Measurements from ENCODE around the gene CCL1.

CCL1 gene

DNA sequence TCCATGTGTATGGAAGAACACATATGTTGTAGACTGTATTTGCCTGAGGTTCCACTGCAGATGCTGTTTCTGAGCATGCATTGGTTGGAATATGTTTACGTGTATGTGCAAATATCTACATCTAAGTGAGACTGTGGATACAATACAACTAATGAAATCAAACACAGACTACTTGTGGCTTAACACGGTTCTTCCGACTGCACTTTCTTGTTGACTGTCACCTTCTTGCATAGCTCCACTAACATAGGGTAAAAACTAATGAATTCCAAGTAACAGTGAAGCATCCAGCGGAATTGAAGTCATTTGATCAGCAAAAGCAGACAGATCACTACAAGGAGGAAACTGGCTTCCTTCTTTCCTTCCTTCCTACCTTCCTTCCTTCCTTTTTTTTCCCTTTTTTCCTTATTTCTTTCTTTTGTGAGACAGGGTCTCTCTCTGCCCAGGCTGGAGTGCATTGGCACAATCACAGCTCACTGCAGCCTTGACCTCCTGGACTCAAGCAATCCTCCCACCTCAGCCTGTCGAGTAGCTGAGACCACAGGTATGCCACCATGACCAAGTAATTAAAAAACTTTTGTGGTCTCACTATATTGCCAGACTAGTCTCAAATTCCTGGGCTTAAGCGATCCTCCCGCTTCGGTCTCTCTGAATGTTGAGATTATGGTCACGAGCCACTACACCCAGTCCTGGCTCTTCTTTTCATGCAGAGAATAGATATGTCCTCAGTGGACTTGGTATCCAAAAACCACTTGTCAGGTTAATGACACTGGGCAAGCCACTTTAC, 22.0 kb upstream of the CCL1 start:
- no peak overlapping the region for H3K4me3 ChIP-seq (ENCODE audit: low read length)
- DNase-seq (ENCODE audit: low read depth): no peak
- TF ChIP-seq, protein P1, sequence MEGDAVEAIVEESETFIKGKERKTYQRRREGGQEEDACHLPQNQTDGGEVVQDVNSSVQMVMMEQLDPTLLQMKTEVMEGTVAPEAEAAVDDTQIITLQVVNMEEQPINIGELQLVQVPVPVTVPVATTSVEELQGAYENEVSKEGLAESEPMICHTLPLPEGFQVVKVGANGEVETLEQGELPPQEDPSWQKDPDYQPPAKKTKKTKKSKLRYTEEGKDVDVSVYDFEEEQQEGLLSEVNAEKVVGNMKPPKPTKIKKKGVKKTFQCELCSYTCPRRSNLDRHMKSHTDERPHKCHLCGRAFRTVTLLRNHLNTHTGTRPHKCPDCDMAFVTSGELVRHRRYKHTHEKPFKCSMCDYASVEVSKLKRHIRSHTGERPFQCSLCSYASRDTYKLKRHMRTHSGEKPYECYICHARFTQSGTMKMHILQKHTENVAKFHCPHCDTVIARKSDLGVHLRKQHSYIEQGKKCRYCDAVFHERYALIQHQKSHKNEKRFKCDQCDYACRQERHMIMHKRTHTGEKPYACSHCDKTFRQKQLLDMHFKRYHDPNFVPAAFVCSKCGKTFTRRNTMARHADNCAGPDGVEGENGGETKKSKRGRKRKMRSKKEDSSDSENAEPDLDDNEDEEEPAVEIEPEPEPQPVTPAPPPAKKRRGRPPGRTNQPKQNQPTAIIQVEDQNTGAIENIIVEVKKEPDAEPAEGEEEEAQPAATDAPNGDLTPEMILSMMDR (IDR thresholded peaks at IDR 0.05; ENCODE audit: insufficient read depth, low read depth, low read length, missing control alignments): no peak

DNA sequence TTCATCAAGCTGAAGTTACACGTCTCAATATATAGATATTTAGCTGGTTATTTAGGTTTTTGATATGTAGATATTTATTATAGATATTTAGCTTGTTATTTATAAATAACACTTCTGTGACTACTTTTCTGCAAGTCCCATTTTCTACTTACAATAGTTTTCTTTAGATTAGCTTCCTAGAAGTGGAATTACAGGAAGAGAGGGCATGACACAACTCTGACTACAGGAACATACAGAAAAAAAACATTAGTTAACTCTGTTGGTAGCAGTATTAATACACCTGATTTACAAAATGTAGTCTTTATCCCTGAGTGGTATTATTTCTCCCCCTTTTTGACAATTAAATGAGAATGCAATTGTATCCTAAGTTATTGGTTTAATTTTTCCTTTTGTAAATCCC, 21.2 kb upstream of the CCL1 start:
- TF ChIP-seq, protein P1 (IDR thresholded peaks at IDR 0.05; ENCODE audit: insufficient read depth, low read depth, low read length, missing control alignments): no peak
- no peak for DNase-seq (ENCODE audit: low read depth)
- H3K4me3 ChIP-seq (ENCODE audit: low read length): no peak overlapping the region

DNA sequence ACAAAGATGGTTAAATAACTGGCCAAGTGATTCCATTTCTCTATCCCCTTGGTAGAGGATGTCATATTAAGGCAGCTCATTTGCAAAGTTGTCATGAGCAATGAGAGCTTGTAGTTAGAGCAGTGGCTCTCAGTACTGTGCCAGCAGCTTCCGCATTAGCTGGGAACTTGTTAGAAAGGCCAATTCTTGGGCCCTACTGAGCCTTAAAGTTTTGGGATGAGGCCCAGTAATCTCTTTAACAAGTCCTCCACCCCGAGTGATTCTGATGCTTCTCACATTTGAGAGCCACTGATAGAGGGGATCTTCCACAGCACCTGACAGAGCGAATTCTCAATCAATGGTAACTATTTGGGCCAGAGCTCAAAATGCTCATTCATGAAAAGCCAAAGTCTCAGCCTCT, 20.2 kb upstream of the CCL1 start:
- TF ChIP-seq, protein P1 (IDR thresholded peaks at IDR 0.05; ENCODE audit: insufficient read depth, low read depth, low read length, missing control alignments): no peak
- no peak for DNase-seq (ENCODE audit: low read depth)
- H3K4me3 ChIP-seq (ENCODE audit: low read length): no peak overlapping the region

DNA sequence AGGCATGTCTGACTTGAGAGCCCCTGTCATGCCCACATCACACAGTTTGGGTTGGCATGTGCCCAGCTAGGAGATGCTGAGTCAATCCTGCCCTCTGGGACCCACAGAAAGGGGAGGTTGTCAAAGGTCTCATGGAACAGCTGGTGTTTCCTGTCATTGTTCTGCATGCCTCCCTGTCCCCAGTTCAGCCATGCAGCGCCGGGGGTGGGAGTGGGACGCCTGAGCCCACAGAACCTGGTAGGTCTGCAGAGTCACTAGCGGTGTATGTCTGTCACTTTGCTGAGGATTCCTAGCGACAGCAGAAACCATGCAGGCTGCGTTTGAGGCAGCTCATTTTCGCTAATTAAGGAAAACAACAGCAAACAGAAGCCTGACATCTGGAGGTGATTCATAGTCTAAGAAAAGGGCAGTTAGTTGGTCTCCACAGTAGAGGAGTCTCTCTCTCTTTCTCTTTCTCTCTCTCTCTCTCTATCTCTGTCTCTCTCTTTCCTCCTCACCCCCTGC, 19.6 kb upstream of the CCL1 start:
- no peak overlapping the region for H3K4me3 ChIP-seq (ENCODE audit: low read length)
- DNase-seq (ENCODE audit: low read depth): no peak
- TF ChIP-seq, protein P1 (IDR thresholded peaks at IDR 0.05; ENCODE audit: insufficient read depth, low read depth, low read length, missing control alignments): peak; percentile 28

DNA sequence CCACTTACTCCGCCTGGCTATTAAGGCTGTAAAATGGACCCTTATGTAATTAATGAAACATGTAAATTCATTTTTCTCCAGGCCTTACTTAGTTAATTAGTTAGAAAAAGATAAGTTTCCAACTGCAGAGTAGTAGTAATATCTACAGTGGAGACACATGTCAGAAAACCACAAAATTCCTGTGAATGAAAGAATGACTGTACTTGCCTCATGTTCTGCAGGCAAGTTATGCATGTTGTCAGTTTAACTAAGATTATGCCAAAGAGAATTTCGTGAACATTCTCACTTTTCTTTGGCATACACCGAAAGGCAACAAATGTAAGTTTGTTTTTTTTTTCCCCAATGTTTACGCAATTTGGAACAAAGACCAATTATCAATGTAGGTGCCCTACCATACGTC, 16.8 kb upstream of the CCL1 start:
- no peak for DNase-seq (ENCODE audit: low read depth)
- TF ChIP-seq, protein P1 (IDR thresholded peaks at IDR 0.05; ENCODE audit: insufficient read depth, low read depth, low read length, missing control alignments): no peak
- H3K4me3 ChIP-seq (ENCODE audit: low read length): no peak overlapping the region

DNA sequence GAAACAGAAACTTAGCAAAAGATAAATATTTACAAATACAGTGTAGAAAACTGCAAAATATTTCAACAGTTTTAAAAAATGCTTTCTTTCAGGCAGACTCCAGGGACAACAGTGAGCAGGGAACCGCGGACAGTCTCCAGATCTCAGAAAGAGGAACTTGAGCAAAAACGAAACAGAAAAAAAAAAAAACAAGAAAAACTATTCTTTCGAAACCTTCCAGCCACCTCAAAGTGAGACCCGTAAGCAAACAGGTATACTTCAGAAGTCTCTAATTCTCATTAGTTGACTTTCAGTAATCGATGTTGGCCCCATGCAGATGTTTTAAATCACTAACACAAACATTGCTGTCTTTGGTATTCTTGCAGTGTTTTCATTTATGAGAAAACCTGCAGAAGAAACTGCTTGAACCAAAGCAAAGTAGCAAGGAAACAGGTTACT, 15.7 kb upstream of the CCL1 start:
- TF ChIP-seq, protein P1 (IDR thresholded peaks at IDR 0.05; ENCODE audit: insufficient read depth, low read depth, low read length, missing control alignments): no peak
- no peak overlapping the region for H3K4me3 ChIP-seq (ENCODE audit: low read length)
- DNase-seq (ENCODE audit: low read depth): no peak

Measured in epithelial cell of esophagus (primary cell).